NCI-H2107 treated with DMSO at 0.1 percent for 48 hours (cell line): Measurements from ENCODE around the gene NEB.
"Not testable (repeated sequence)": the region's sequence is repeated elsewhere in the genome, so short reads cannot be mapped to it uniquely, and the experiment has no call there.

Experiments
- DNase-seq: peaks from one replicate; lab custom pipeline; 2025; ENCODE audit not compliant: unreplicated experiment; lab: John Stamatoyannopoulos, UW

The NEB gene

GRCh38 chr2:151654085-151654484, 80.2 kb downstream of the NEB start:
- DNase-seq = no peak

GRCh38 chr2:151651274-151651673, 83.0 kb downstream of the NEB start:
- DNase-seq = no peak

GRCh38 chr2:151650456-151650855, 83.8 kb downstream of the NEB start:
- DNase-seq = no peak

- no peak for DNase-seq
These were observed 84.3 kb downstream of the NEB start for GRCh38 chr2:151649966-151650365.

GRCh38 chr2:151649400-151649799, 84.9 kb downstream of the NEB start:
- no peak for DNase-seq

- not testable (repeated sequence) for DNase-seq
These were observed 87.8 kb downstream of the NEB start for GRCh38 chr2:151646512-151646911.

GRCh38 chr2:151644580-151644979, 89.7 kb downstream of the NEB start:
- no peak for DNase-seq

- DNase-seq = not testable (repeated sequence)
These were observed 92.4 kb downstream of the NEB start for GRCh38 chr2:151641895-151642294.

GRCh38 chr2:151640087-151640486, 94.2 kb downstream of the NEB start:
- no peak for DNase-seq

- DNase-seq = no peak
These were observed 95.3 kb downstream of the NEB start for GRCh38 chr2:151638990-151639389.

- DNase-seq = no peak
These were observed 95.9 kb downstream of the NEB start for GRCh38 chr2:151638191-151638933.

- no peak for DNase-seq
These were observed 97.0 kb downstream of the NEB start for GRCh38 chr2:151637271-151637781.

GRCh38 chr2:151634736-151635467, 99.4 kb downstream of the NEB start:
- no peak for DNase-seq

GRCh38 chr2:151632993-151633565, 101.2 kb downstream of the NEB start:
- no peak for DNase-seq

GRCh38 chr2:151630372-151630771, 103.9 kb downstream of the NEB start:
- DNase-seq = no peak

- no peak for DNase-seq
These were observed 106.9 kb downstream of the NEB start for GRCh38 chr2:151627353-151627752.

- no peak for DNase-seq
These were observed 110.0 kb downstream of the NEB start for GRCh38 chr2:151624271-151624670.

GRCh38 chr2:151623631-151624030, 110.6 kb downstream of the NEB start:
- DNase-seq = no peak

- DNase-seq = no peak
These were observed 113.5 kb downstream of the NEB start for GRCh38 chr2:151620761-151621160.

GRCh38 chr2:151619337-151619989, 114.8 kb downstream of the NEB start:
- DNase-seq = no peak

GRCh38 chr2:151616760-151617339, 117.4 kb downstream of the NEB start:
- DNase-seq = no peak
